Ascending aorta (tissue), 2 donors: Measurements from ENCODE around the gene PATE2. TPM values are rescaled to one million over a fixed set of nuclear protein-coding genes. Genes with fewer than 3 reads are reported as not detected.

Experiments
- DNase-seq, 2 donors: peaks; one replicate each; pipeline ENCODE4 v3.0.0-alpha.2; 2019; ENCODE audit warnings: low spot score in 2 of 2
- H3K27ac ChIP-seq, 2 donors: fragments of 200-600 bp; sonication (generic); one replicate each; pipeline ENCODE4 v1.5.1; 2016 to 2017; ENCODE audit warnings: mild to moderate bottlenecking in 1 of 2
- H3K27me3 ChIP-seq: fragments of 200-600 bp; sonication (generic); one replicate; pipeline ENCODE4 v1.5.1; 2017
- H3K36me3 ChIP-seq, 2 donors: fragments of 200-600 bp; sonication (generic); one replicate each; pipeline ENCODE4 v1.5.1; 2016
- H3K4me1 ChIP-seq, 2 donors: fragments of 200-600 bp; sonication (generic); one replicate each; pipeline ENCODE4 v1.5.1; 2016 to 2017; ENCODE audit warnings: mild to moderate bottlenecking in 1 of 2
- H3K4me3 ChIP-seq, 2 donors: fragments of 200-600 bp; sonication (generic); one replicate each; pipeline ENCODE4 v1.5.1; 2016 to 2017; ENCODE audit warnings: mild to moderate bottlenecking in 1 of 2
- H3K9me3 ChIP-seq, 2 donors: fragments of 200-600 bp; sonication (generic); one replicate each; pipeline ENCODE4 v1.5.1; 2016
- CTCF ChIP-seq, 3 experiments: fragments of 200-600 bp in 2 of 3; fragments of 450-650 bp in 1 of 3; sonication (generic) in 2 of 3; IDR thresholded peaks; one replicate each; pipeline ENCODE4 v1.5.1; 2016 to 2019; ENCODE audit warnings: antibody characterized with exemption in 3 of 3, mild to moderate bottlenecking in 1 of 3, moderate library complexity in 1 of 3
- intact Hi-C: fragments of 100-400 bp; cut with DNase I; formaldehyde crosslinking; loops from one replicate; pipeline ENCODE4 v1.15.1; 2023
- total RNA-seq: library from RNA; depleted of rRNA; stranded (reverse); fragments of >200 nt; gene quantifications from one replicate; pipeline ENCODE4 v1.1.0, GENCODE V29; 2016

PATE2 gene
- total RNA-seq, 1 donor from 2014 or later: not detected

GRCh38 chr11:125750629-125751028 is 28.0 kb downstream of the PATE2 start:
- no peak overlapping the region for H3K27ac ChIP-seq
- no peaks in the 10 kb centered on the region for H3K36me3 ChIP-seq
- H3K27me3 ChIP-seq: no peaks in the 10 kb centered on the region
- no peaks in the 10 kb centered on the region for H3K4me1 ChIP-seq
- H3K4me3 ChIP-seq: no peak overlapping the region
- intact Hi-C loops: no loop called here
- no peak for TF ChIP-seq CTCF (IDR thresholded peaks at IDR 0.05)
- H3K9me3 ChIP-seq: no peaks in the 10 kb centered on the region
- no peak for DNase-seq

GRCh38 chr11:125745979-125746378 is 32.6 kb downstream of the PATE2 start, which contains the start of gene PATE1:
PATE1 (plus strand) TSS chr11:125746279; CDS start chr11:125746305, 26 bp downstream.
- no peak for DNase-seq
- Histone ChIP-seq H3K4me1 (no peaks in the 10 kb centered on the region), H3K36me3 (no peaks in the 10 kb centered on the region), H3K9me3 (no peaks in the 10 kb centered on the region), H3K27me3 (no peaks in the 10 kb centered on the region), H3K4me3 (no peak within 1 kb of the TSS), H3K27ac (no peak within 1 kb of the TSS)
- no peak for TF ChIP-seq CTCF (IDR thresholded peaks at IDR 0.05)
- intact Hi-C loops: no loop called here

- intact Hi-C loops: no loop called here
- no peak for DNase-seq
- no peaks in the 10 kb centered on the region for H3K4me1 ChIP-seq
- H3K27ac ChIP-seq: no peak overlapping the region
- no peak overlapping the region for H3K4me3 ChIP-seq
- H3K36me3 ChIP-seq: no peaks in the 10 kb centered on the region
- no peaks in the 10 kb centered on the region for H3K27me3 ChIP-seq
- H3K9me3 ChIP-seq: peaks cover 0 to under 1% of the 10 kb centered on the region in 2 donors
- no peak for TF ChIP-seq CTCF (IDR thresholded peaks at IDR 0.05)
These were observed 34.9 kb downstream of the PATE2 start for GRCh38 chr11:125743681-125744080.

GRCh38 chr11:125740617-125741016 is 38.0 kb downstream of the PATE2 start:
- Histone ChIP-seq H3K36me3 (no peaks in the 10 kb centered on the region), H3K4me3 (no peak overlapping the region), H3K9me3 (peaks cover 0 to 9% of the 10 kb centered on the region in 2 donors), H3K27ac (no peak overlapping the region), H3K27me3 (no peaks in the 10 kb centered on the region), H3K4me1 (no peaks in the 10 kb centered on the region)
- no peak for TF ChIP-seq CTCF (IDR thresholded peaks at IDR 0.05)
- intact Hi-C loops: no loop called here
- DNase-seq: no peak

- Histone ChIP-seq H3K9me3 (no peaks in the 10 kb centered on the region), H3K36me3 (no peaks in the 10 kb centered on the region), H3K4me3 (no peak overlapping the region), H3K27me3 (no peaks in the 10 kb centered on the region), H3K27ac (no peak overlapping the region), H3K4me1 (no peaks in the 10 kb centered on the region)
- DNase-seq: no peak
- intact Hi-C loops: no loop called here
- no peak for TF ChIP-seq CTCF (IDR thresholded peaks at IDR 0.05)
These were observed 49.7 kb downstream of the PATE2 start for GRCh38 chr11:125728969-125729368.

Other genes with a start within 250 kb of the PATE2 start
- gene EI24, start 209.4 kb downstream of the PATE2 start, total RNA-seq: 111 TPM
- 88.9 TPM for gene STT3A, start 186.0 kb downstream of the PATE2 start, total RNA-seq
- gene CHEK1, start 153.7 kb downstream of the PATE2 start, total RNA-seq: 0.21 TPM
- not detected for gene ACRV1, start 98.0 kb downstream of the PATE2 start, total RNA-seq
- not detected for gene PATE1, start 32.5 kb downstream of the PATE2 start, total RNA-seq
- gene PATE3, start 9.3 kb upstream of the PATE2 start, total RNA-seq: not detected
- not detected for gene PATE4, start 54.5 kb upstream of the PATE2 start, total RNA-seq
- 6.5 TPM for gene HYLS1, start 108.8 kb upstream of the PATE2 start, total RNA-seq
- 31.3 TPM for gene PUS3, start 124.4 kb upstream of the PATE2 start, total RNA-seq
- gene DDX25, start 125.7 kb upstream of the PATE2 start, total RNA-seq: not detected
- gene VSIG10L2, start 167.2 kb upstream of the PATE2 start, total RNA-seq: not detected